GM12875 (cell line): ENCODE results near the gene TMEM214.

ENCODE experiments used
- H3K4me3 ChIP-seq: one replicate; pipeline ENCODE4 v1.5.1; 2011; ENCODE audit warnings: low read depth, low read length, control low read depth
- CTCF ChIP-seq: IDR thresholded peaks from 2 replicates; pipeline ENCODE4 v1.5.1; 2011; ENCODE audit warnings: low read depth, mild to moderate bottlenecking, control low read depth, inconsistent platforms, low read length, moderate library complexity, borderline replicate concordance; ENCODE audit not compliant: insufficient read depth

Gene TMEM214

DNA sequence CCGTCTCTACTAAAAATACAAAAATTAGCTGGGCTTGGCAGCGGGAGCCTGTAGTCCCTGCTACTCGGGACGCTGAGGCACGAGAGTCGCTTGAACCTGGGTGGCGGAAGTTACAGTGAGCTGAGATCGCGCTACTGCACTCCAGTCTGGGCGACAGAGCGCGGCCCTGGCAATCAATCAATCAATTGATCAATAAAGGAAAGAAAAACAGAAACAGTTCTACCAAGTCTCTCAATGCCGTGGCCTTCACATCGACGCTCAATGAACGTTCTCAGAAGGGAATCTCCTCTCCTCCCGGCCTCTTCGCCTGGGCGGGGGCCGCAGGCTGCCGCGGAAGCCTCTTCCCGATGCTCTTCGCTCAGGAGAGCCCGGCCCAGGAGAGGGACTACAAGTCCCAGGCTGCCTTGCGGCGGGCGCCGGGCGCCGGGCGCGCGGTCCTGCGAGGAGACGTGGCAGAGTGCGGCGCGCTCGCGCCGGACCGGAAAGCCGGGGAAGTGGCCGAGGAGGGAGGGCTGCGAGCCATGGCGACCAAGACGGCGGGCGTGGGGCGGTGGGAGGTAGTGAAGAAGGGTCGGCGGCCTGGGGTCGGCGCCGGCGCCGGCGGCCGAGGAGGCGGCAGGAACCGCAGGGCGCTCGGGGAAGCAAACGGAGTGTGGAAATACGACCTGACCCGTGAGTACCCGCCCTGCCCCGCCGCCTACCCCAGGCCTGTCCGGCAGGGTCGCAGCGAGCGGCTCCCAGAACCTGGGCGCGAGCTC lies at the start of gene TMEM214:
TMEM214 (plus strand) TSS at position 471 of the 758 bp plus-strand sequence; CDS start at position 522, 51 bp downstream.
- no peak for TF ChIP-seq CTCF
- peak within 1 kb of the TSS; percentile 92 for H3K4me3 ChIP-seq

DNA sequence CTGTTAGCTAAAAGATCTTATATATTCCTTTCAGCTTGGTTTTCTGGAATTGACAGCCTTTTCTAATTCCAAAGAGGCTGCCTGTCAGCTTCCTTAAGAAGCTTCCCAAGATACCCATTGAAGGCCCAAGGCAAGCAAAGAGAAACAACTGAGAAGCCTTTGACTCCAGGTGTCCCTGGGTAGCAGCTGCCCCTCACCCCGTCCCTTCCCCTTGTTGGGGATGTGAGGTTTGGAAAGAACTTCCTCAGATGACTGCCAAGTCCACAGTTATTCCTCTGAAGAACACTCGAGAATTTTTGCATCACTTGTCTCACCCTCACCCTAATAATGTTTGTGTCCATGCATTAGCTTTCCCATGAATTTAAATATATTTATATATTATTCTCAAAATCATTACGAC lies 49.0 kb upstream of the TMEM214 start:
- no peak for TF ChIP-seq CTCF
- no peak overlapping the region for H3K4me3 ChIP-seq

DNA sequence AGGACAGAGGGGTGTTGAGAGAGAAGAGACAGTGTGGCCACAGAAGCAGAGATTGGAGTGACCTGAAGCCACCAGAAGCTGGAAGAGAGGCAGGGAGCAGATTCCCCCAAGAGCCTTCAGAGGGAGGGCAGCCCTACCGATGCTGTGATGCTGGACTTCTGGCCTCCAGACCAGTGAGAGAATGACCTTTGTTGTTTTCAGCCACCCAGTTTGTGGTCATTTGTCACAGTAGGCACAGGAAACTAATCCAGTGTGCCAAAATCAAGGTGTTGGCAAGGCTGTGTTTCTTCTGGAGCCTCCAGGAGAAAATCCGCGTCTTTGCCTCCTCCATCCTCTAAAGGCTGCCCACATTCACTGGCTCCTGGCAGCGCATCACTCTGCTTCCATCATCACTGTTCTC lies 47.0 kb upstream of the TMEM214 start:
- H3K4me3 ChIP-seq = no peak overlapping the region
- TF ChIP-seq CTCF = no peak

- H3K4me3 ChIP-seq = no peak overlapping the region
- no peak for TF ChIP-seq CTCF
These were observed 46.2 kb upstream of the TMEM214 start for GRCh38 chr2:26986576-26986975.

DNA sequence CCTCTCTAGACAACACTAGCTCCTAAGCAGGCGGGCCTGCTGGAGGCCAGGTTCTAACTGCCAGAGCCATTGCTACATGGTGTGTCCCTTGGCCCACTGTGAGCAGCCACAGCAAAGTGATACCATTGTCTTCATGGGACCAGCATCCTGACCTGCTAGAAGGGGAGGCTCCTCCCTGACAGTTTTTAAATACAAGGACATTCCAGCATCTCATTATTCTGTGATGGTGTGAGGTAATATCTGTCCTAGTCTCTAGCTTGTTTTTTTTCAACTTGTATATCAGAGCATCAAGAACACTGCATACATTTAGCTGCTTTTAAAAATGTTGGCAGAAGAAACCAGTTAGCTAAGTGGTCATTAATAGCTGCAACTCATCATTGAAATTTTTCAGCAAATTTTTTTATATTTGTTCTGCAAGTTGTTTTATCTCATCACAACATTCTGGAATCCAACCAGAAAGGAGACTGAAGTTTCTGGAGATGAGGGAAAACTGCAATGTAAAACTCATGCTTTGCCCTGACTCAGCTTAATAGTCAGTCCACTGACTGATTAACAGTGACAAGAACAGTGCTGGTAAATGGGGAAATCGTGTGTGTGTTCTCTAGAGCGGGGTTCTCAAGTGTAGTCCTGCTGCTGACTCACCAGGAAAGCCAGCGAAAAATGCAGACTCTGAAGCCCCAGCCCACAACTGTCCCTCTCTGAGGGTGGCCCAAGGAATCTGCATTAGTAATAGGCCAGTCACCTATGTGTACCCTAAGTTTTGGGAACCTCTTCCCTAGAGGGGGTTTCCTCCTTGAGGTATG lies 44.5 kb upstream of the TMEM214 start:
- no peak overlapping the region for H3K4me3 ChIP-seq
- TF ChIP-seq CTCF = no peak

DNA sequence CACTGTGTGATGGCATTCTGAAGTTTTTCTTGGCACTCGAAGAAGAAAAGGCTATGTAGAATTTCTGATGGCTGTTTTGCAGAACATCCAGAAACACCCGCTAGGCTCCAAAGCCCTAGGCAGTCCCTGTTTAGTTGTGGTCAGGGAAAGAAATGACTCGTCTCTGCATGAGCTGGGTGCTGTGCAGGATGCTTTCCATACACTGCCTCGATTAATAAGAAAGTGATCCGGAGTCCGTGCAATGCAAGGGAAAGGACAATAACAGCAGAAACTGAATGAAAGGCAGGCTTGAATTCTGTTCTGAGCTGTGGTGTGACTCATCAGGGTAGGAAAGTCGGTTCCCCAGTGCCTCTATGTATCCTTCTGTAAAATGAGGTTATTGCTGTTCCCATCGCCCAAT lies 43.6 kb upstream of the TMEM214 start:
- no peak for TF ChIP-seq CTCF

More for the DNA sequence above, 43.6 kb upstream of the TMEM214 start:
- no peak overlapping the region for H3K4me3 ChIP-seq
